Measurements from ENCODE around the gene KNDC1. TPM values are rescaled to one million over a fixed set of nuclear protein-coding genes. Genes with fewer than 3 reads are reported as not detected.

The KNDC1 gene
- total and polyA plus RNA-seq, 2 of the 4 experiments (the other 2 are of a cell fraction), result 0.18 to 1.1 TPM

DNA sequence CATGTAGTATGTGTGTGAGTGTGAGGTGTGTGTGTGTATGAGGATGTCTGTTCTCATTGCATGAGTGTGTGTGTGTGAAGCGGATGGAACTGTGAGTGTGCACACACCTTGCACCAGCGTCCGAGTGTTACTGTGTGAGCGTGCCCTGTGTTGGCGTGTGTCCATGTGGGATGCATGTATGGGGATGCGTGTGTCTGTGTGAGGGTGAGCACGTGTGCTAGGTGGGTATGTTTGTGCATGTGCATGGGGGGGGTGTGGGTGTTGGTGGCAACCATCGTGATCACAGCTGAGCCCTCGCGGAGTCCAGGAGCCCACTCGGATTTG, 6.4 kb downstream of the KNDC1 start:
- Histone ChIP-seq H3K4ac (ENCODE audit: low read depth, low read length) (no peak overlapping the region), H4K91ac (ENCODE audit: insufficient read depth, low read depth, low read length) (no peak overlapping the region), H2AK9ac (replicated peaks; ENCODE audit: low read depth, low read length, poor library complexity) (no peak overlapping the region), H3K23ac (ENCODE audit: low read depth, low read length) (no peak overlapping the region), H3K36me3 (ENCODE audit: control insufficient read depth, insufficient read depth, low read length) (peaks cover 4% of the 10 kb centered on the region), H3K14ac (replicated peaks; ENCODE audit: low read depth, low read length) (no peak overlapping the region), H3K4me2 (ENCODE audit: low read depth, low read length) (no peak overlapping the region), H2AFZ (replicated peaks; ENCODE audit: low read length, poor library complexity) (no peak overlapping the region), H3K4me3 (ENCODE audit: insufficient read depth, low read depth, low read length) (no peak overlapping the region), H2BK15ac (ENCODE audit: low read depth, low read length) (no peak overlapping the region), H4K20me1 (ENCODE audit: insufficient read depth, low read length) (no peaks in the 10 kb centered on the region), H3K27me3 (ENCODE audit: control insufficient read depth, insufficient read depth, low read length) (no peaks in the 10 kb centered on the region), H4K8ac (ENCODE audit: low read depth in 2 of 2, low read length in 2 of 2) (no peak overlapping the region), H3K9me1 (ENCODE audit: insufficient read depth, low read length) (no peaks in the 10 kb centered on the region; the same call in 1 of the 2 replicates), H3K9me3 (ENCODE audit: control insufficient read depth, insufficient read depth, low read length) (no peaks in the 10 kb centered on the region), H2BK5ac (ENCODE audit: low read depth, low read length, poor library complexity, severe bottlenecking) (no peak overlapping the region), H3K9ac (ENCODE audit: low read depth, low read length) (no peak overlapping the region), H2AK5ac (ENCODE audit: low read depth, low read length) (no peak overlapping the region), H3K27ac (ENCODE audit: insufficient read depth, low read length) (no peak overlapping the region), H3K56ac (ENCODE audit: extremely low read depth, insufficient read depth, low read length) (no peak overlapping the region), H3K79me1 (ENCODE audit: low read depth in 1 of 2, low read length in 2 of 2) (no peaks in the 10 kb centered on the region), H4K5ac (ENCODE audit: low read depth, low read length) (no peak overlapping the region), H2BK20ac (ENCODE audit: low read depth, low read length) (no peak overlapping the region), H3K18ac (ENCODE audit: low read depth, low read length) (no peak overlapping the region), H2BK120ac (ENCODE audit: low read depth, low read length) (no peak overlapping the region), H3K4me1 (ENCODE audit: control insufficient read depth, insufficient read depth, low read length) (peaks cover 2% of the 10 kb centered on the region; the same call in 1 of the 2 replicates)
- 93% methylated on average over 6 of the region's 11 CpGs; no CpG with 5 or more reads in 1 of the 2 experiments for WGBS, 2 experiments (ENCODE audit: extremely low coverage in 2 of 2, insufficient read length in 1 of 2)
- ATAC-seq (ENCODE audit: low read depth) (no peak), DNase-seq (no peak)
- CTCF ChIA-PET, result no interaction called here
- TF ChIP-seq, protein P1, sequence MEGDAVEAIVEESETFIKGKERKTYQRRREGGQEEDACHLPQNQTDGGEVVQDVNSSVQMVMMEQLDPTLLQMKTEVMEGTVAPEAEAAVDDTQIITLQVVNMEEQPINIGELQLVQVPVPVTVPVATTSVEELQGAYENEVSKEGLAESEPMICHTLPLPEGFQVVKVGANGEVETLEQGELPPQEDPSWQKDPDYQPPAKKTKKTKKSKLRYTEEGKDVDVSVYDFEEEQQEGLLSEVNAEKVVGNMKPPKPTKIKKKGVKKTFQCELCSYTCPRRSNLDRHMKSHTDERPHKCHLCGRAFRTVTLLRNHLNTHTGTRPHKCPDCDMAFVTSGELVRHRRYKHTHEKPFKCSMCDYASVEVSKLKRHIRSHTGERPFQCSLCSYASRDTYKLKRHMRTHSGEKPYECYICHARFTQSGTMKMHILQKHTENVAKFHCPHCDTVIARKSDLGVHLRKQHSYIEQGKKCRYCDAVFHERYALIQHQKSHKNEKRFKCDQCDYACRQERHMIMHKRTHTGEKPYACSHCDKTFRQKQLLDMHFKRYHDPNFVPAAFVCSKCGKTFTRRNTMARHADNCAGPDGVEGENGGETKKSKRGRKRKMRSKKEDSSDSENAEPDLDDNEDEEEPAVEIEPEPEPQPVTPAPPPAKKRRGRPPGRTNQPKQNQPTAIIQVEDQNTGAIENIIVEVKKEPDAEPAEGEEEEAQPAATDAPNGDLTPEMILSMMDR (conservative IDR thresholded peaks at IDR 0.05; ENCODE audit: low read depth, low read length), result no peak
- no peak for TF ChIP-seq MAFK (IDR thresholded peaks at IDR 0.05; ENCODE audit: low read depth, low read length)
- TF ChIP-seq MXI1 (IDR thresholded peaks at IDR 0.05; ENCODE audit: borderline replicate concordance, low read depth, low read length), result no peak
- no peak for TF ChIP-seq CHD1 (IDR thresholded peaks at IDR 0.05; ENCODE audit: low read depth, low read length)
- TF ChIP-seq FOS (IDR thresholded peaks at IDR 0.05; ENCODE audit: low read depth, low read length), result no peak
- no peak for TF ChIP-seq SMC3 (IDR thresholded peaks at IDR 0.05; ENCODE audit: low read depth, low read length)
- no peak for TF ChIP-seq RCOR1 (IDR thresholded peaks at IDR 0.05; ENCODE audit: insufficient replicate concordance, low read length)
- TF ChIP-seq NFE2L2 (IDR thresholded peaks at IDR 0.05; ENCODE audit: low read depth, low read length), result no peak
- no peak for TF ChIP-seq POLR2A (IDR thresholded peaks at IDR 0.05; ENCODE audit: low read depth, low read length)
- no peak for TF ChIP-seq RAD21 (IDR thresholded peaks at IDR 0.05; ENCODE audit: low read length)
- TF ChIP-seq MAZ (IDR thresholded peaks at IDR 0.05; ENCODE audit: borderline replicate concordance, low read depth, low read length), result no peak
- TF ChIP-seq, protein P2, sequence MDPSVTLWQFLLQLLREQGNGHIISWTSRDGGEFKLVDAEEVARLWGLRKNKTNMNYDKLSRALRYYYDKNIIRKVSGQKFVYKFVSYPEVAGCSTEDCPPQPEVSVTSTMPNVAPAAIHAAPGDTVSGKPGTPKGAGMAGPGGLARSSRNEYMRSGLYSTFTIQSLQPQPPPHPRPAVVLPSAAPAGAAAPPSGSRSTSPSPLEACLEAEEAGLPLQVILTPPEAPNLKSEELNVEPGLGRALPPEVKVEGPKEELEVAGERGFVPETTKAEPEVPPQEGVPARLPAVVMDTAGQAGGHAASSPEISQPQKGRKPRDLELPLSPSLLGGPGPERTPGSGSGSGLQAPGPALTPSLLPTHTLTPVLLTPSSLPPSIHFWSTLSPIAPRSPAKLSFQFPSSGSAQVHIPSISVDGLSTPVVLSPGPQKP (IDR thresholded peaks at IDR 0.05; ENCODE audit: borderline replicate concordance, low read depth, low read length), result no peak
- intact Hi-C loops (cut with micrococcal nuclease) (no loop called here), dilution Hi-C loops (cut with HindIII; ENCODE audit: low sequenced_read_pairs, unreplicated experiment) (no loop called here), in situ Hi-C loops (cut with MboI; ENCODE audit: low sequenced_read_pairs) (no loop called here)
- POLR2A ChIA-PET (ENCODE audit: unreplicated experiment), result no interaction called here
- no TSS peak for BruUV-seq (replicated peaks)
